K562 (cell line): ENCODE measurements around the gene ZC3HAV1L. TPM values are rescaled to one million over a fixed set of nuclear protein-coding genes. Genes with fewer than 3 reads are reported as not detected.
A peak's percentile ranks its signal among the peaks of the same experiment; 100 is the strongest.

ENCODE experiments used
- ATF7 ChIP-seq: fragments of 450-650 bp; IDR thresholded peaks from 2 replicates; pipeline ENCODE4 v1.7.1; 2014; ENCODE audit warnings: mild to moderate bottlenecking, moderate library complexity
- BCLAF1 ChIP-seq, 2 experiments: fragments of 450-650 bp in 1 of 2; IDR thresholded peaks; 2 replicates each; pipeline ENCODE4 v1.6.1; 2011 to 2017; ENCODE audit warnings: low read depth in 2 of 2, antibody characterized with exemption in 1 of 2, borderline replicate concordance in 1 of 2, low read length in 1 of 2, mild to moderate bottlenecking in 1 of 2, mixed read lengths in 1 of 2; ENCODE audit not compliant: control insufficient read depth in 1 of 2
- E2F6 ChIP-seq, 2 experiments: IDR thresholded peaks; 2 replicates each; pipeline ENCODE4 v1.6.1; 2011; ENCODE audit warnings: borderline replicate concordance in 1 of 2, control low read depth in 1 of 2, low read depth in 1 of 2, low read length in 1 of 2, mild to moderate bottlenecking in 1 of 2, mixed read lengths in 1 of 2, moderate library complexity in 1 of 2; ENCODE audit not compliant: insufficient read depth in 1 of 2, insufficient read length in 1 of 2, poor library complexity in 1 of 2, severe bottlenecking in 1 of 2; ENCODE audit errors: extremely low read depth in 1 of 2
- HNRNPH1 ChIP-seq: fragments of 200-400 bp; formaldehyde crosslinking; optimal IDR thresholded peaks from 2 replicates; pipeline ENCODE3; 2017; ENCODE audit warnings: low read depth, mild to moderate bottlenecking, low read length, moderate library complexity
- JUN ChIP-seq, 2 experiments: sonication (generic) in 1 of 2; formaldehyde crosslinking in 1 of 2; IDR thresholded peaks; 2 replicates each; pipeline versions ENCODE4 v1.6.1 to v1.8.0; 2012 to 2022; ENCODE audit warnings: borderline replicate concordance in 2 of 2, mild to moderate bottlenecking in 2 of 2, improper control_type of control experiment in 1 of 2, low read depth in 1 of 2, low read length in 1 of 2, missing genetic modification reagents in 1 of 2
- NR2C2 ChIP-seq, 2 experiments: fragments of 200-800 bp in 1 of 2; sonication (Bioruptor generic) in 1 of 2; sonication (generic) in 1 of 2; formaldehyde crosslinking in 1 of 2; IDR thresholded peaks; 2 replicates each; pipeline versions ENCODE4 v1.6.1 to v1.8.0; 2016 to 2022; ENCODE audit warnings: mild to moderate bottlenecking in 1 of 2, missing compliant biosample characterization in 1 of 2, missing genetic modification characterization in 1 of 2, missing genetic modification reagents in 1 of 2
- PCBP2 ChIP-seq: fragments of 200-400 bp; formaldehyde crosslinking; IDR thresholded peaks from 2 replicates; pipeline ENCODE4 v1.6.1; 2018; ENCODE audit warnings: low read length, low read depth, mild to moderate bottlenecking, moderate library complexity; ENCODE audit not compliant: poor library complexity, severe bottlenecking
- SMAD2 ChIP-seq: fragments of 150-350 bp; IDR thresholded peaks from 2 replicates; pipeline ENCODE4 v1.6.1; 2014; ENCODE audit warnings: low read depth, mild to moderate bottlenecking, low read length
- SPI1 ChIP-seq: IDR thresholded peaks from 2 replicates; pipeline ENCODE4 v1.6.1; 2011; ENCODE audit warnings: low read depth, low read length, control low read depth, borderline replicate concordance
- TBL1XR1 ChIP-seq, 2 experiments: IDR thresholded peaks; 2 replicates each; pipeline ENCODE4 v1.6.1; 2012; ENCODE audit warnings: improper control_type of control experiment in 2 of 2, low read length in 2 of 2, mild to moderate bottlenecking in 1 of 2
- ZC3H8 ChIP-seq: fragments of 450-650 bp; IDR thresholded peaks from 2 replicates; pipeline ENCODE4 v1.6.1; 2017
- ZFP1 ChIP-seq: fragments of 450-650 bp; formaldehyde crosslinking; IDR thresholded peaks from 2 replicates; pipeline ENCODE4 v1.4.0; 2020; ENCODE audit warnings: mild to moderate bottlenecking, mixed read lengths
- ZNF175 ChIP-seq: fragments of 200-800 bp; sonication (Bioruptor generic); IDR thresholded peaks from 2 replicates; pipeline ENCODE4 v1.6.1; 2016; ENCODE audit warnings: low read depth, mild to moderate bottlenecking, missing genetic modification characterization, missing compliant biosample characterization
- ZNF354B ChIP-seq: fragments of 250-450 bp; sonication (Bioruptor Pico); IDR thresholded peaks from 2 replicates; pipeline ENCODE4 v1.4.0; 2020
- ZNF644 ChIP-seq: fragments of 200-800 bp; sonication (Bioruptor generic); IDR thresholded peaks from 2 replicates; pipeline ENCODE4 v1.6.1; 2016; ENCODE audit warnings: low read depth, missing genetic modification characterization, missing compliant biosample characterization
- polyA plus RNA-seq, 8 experiments: library from polyadenylated mRNA; depleted of rRNA in 4 of 8; stranded (reverse) in 5 of 8; unstranded in 3 of 8; fragments of >200 nt; fragmentation: Nextera tagmentation in 2 of 8; fragmentation: Illumina TruSeq in 1 of 8; extraction: Ambion mirVana in 2 of 8; extraction: Trizol in 1 of 8; gene quantifications; 2 replicates each; pipeline versions ENCODE4 v1.2.1 to v1.2.3, GENCODE V29; 2011 to 2014; ENCODE audit warnings: inconsistent platforms in 1 of 8, missing spikeins in 1 of 8
- total RNA-seq, 7 experiments: library from RNA; depleted of rRNA in 6 of 7; stranded (reverse); fragments of >200 nt in 6 of 7; fragmentation: Illumina TruSeq in 2 of 7; extraction: Trizol in 2 of 7; gene quantifications; 2 replicates each; pipeline versions ENCODE4 v1.2.1 to v1.2.3, GENCODE V29; 2011 to 2021; ENCODE audit warnings: low replicate concordance in 1 of 7
- TF ChIP-seq, protein P1 (sequence below): fragments of 200-800 bp; sonication (Bioruptor generic); IDR thresholded peaks from 2 replicates; pipeline ENCODE4 v1.6.1; 2017; ENCODE audit warnings: missing genetic modification characterization, missing compliant biosample characterization
- TF ChIP-seq, protein P2 (sequence below): fragments of 450-650 bp; IDR thresholded peaks from 2 replicates; pipeline ENCODE4 v1.6.1; 2016; ENCODE audit warnings: low read depth, mild to moderate bottlenecking, moderate library complexity

ZC3HAV1L gene
- total and polyA plus RNA-seq, 9 of the 15 experiments (the other 6 are each of a cell fraction or from before 2014, with no cell fraction given): not detected

DNA sequence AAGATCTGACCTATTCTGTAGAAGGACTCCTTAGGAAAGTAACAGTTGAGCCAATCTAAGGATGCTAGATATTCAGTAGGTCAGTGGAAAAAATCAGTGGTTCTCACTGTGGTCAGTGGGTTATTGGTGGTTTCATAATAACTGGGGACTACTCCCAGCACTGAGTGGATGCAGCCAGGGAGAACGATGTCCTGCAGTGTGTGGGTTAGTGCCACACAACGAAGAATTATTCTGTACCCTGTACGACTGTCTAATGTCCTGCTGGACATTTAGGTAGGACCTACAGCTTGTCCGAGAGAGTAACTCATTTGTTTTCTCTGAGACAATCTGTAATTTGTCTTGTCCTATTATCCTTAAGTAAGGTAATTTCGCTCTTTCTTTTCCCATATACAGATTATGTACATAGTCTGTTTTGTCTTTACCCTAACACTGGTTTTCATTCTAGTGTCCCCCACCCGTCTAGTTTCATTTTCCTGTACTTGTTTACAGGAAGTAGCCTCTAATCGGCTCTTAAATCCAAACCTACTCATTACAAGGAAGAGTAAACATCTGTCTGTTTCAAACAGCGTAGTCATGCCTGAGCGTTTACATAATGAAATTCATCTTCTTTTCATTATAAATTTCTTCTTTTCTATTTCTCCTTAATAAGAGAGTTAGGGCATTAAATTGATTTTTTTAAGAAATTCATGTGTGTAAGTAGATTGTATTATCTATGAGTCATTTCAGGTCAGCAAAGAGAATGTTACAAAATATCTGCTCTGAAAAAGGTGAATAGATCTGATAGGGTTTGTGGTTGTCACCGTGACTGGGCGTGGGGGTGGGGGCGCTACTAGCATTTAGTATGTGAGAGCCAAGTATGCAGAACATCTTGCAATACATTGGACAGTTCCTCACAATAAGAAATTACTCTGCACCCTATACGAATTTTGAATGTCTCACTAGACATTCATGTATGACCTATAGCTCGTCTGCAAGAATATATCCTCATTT, 8.3 kb upstream of the ZC3HAV1L start (continued):
- TF ChIP-seq ZFP1 (CRISPR knock-in tag): peak; percentile 19; the same call in 1 of the 2 replicates
- TF ChIP-seq ZNF354B (CRISPR knock-in tag): no peak
- TF ChIP-seq SMAD2: no peak
- TF ChIP-seq PCBP2: no peak
- TF ChIP-seq NR2C2 (CRISPR knock-in tag; IDR thresholded peaks at IDR 0.05): no peak
- TF ChIP-seq NR2C2 (tag; IDR thresholded peaks at IDR 0.05): peak; percentile 63
- TF ChIP-seq, protein P1, sequence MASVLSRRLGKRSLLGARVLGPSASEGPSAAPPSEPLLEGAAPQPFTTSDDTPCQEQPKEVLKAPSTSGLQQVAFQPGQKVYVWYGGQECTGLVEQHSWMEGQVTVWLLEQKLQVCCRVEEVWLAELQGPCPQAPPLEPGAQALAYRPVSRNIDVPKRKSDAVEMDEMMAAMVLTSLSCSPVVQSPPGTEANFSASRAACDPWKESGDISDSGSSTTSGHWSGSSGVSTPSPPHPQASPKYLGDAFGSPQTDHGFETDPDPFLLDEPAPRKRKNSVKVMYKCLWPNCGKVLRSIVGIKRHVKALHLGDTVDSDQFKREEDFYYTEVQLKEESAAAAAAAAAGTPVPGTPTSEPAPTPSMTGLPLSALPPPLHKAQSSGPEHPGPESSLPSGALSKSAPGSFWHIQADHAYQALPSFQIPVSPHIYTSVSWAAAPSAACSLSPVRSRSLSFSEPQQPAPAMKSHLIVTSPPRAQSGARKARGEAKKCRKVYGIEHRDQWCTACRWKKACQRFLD (CRISPR knock-in tag): peak; percentile 59; the same call in 1 of the 2 replicates
- 0 out of 2 replicates have a peak, but pooled peaks have one; percentile 18 for TF ChIP-seq SPI1
- peak in 1 of 2 experiments; percentile 68; a peak in 1 of 4 replicates for TF ChIP-seq BCLAF1 (IDR thresholded peaks at IDR 0.05; ENCODE audit: borderline replicate concordance in 1 of 2, control insufficient read depth in 1 of 2, low read depth in 2 of 2, low read length in 1 of 2)
- TF ChIP-seq ZNF175 (CRISPR knock-in tag): 0 out of 2 replicates have a peak, but pooled peaks have one; percentile 22
- TF ChIP-seq HNRNPH1: no peak
- TF ChIP-seq ATF7: peak; percentile 89
- 0 out of 2 replicates have a peak, but pooled peaks have one; percentile 6 for TF ChIP-seq ZC3H8
- TF ChIP-seq ZNF644 (tag): peak; percentile 82
- TF ChIP-seq E2F6 (IDR thresholded peaks at IDR 0.05; ENCODE audit: borderline replicate concordance in 1 of 2, extremely low read depth in 1 of 2, insufficient read depth in 1 of 2, insufficient read length in 1 of 2, low read depth in 1 of 2, low read length in 1 of 2, poor library complexity in 1 of 2, severe bottlenecking in 1 of 2): no peak
- TF ChIP-seq, protein P2, sequence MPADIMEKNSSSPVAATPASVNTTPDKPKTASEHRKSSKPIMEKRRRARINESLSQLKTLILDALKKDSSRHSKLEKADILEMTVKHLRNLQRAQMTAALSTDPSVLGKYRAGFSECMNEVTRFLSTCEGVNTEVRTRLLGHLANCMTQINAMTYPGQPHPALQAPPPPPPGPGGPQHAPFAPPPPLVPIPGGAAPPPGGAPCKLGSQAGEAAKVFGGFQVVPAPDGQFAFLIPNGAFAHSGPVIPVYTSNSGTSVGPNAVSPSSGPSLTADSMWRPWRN: peak; percentile 84
- peak; percentile 91 for TF ChIP-seq JUN (IDR thresholded peaks at IDR 0.05; ENCODE audit: borderline replicate concordance, low read depth, low read length)
- TF ChIP-seq JUN (CRISPR knock-in tag; IDR thresholded peaks at IDR 0.05; ENCODE audit: borderline replicate concordance): no peak
- peak in 1 of 2 experiments; percentile 93; a peak in 2 of 4 replicates for TF ChIP-seq TBL1XR1 (IDR thresholded peaks at IDR 0.05; ENCODE audit: low read length in 2 of 2)
